ENCODE data around the gene USP3.

GRCh38 chr15:63469190-63469589 is 35.2 kb upstream of the USP3 start:
- TF ChIP-seq CTCF (IDR thresholded peaks at IDR 0.05) (no peak), POLR2AphosphoS5 (IDR thresholded peaks at IDR 0.05) (no peak)

Measured in transverse colon (tissue), 4 donors.